Transverse colon (tissue), 4 donors: Measurements from ENCODE around the gene SLC23A1. TPM values are rescaled to one million over a fixed set of nuclear protein-coding genes. Genes with fewer than 3 reads are reported as not detected.

ENCODE experiments used
- DNase-seq: peaks from one replicate; pipeline ENCODE4 v3.0.0-alpha.2; 2019
- H3K27ac ChIP-seq, 4 donors: fragments of 200-600 bp; sonication (generic); 2 replicates each; pipeline ENCODE4 v1.5.1; 2016 to 2018; ENCODE audit warnings: inconsistent platforms in 4 of 4
- H3K27me3 ChIP-seq: fragments of 200-600 bp; sonication (generic); 2 replicates; pipeline ENCODE4 v1.5.1; 2017; ENCODE audit warnings: inconsistent platforms
- H3K36me3 ChIP-seq, 4 donors: fragments of 200-600 bp; sonication (generic); 2 replicates each; pipeline ENCODE4 v1.5.1; 2017 to 2019; ENCODE audit warnings: inconsistent platforms in 4 of 4
- H3K4me1 ChIP-seq, 4 donors: fragments of 200-600 bp; sonication (generic); 2 replicates each; pipeline ENCODE4 v1.5.1; 2017 to 2020; ENCODE audit warnings: inconsistent platforms in 4 of 4
- H3K4me3 ChIP-seq, 4 donors: fragments of 200-600 bp; sonication (generic); 1 replicate in 1 of 4; 2 replicates in 3 of 4; pipeline versions ENCODE4 v1.5.1 to v1.6.1; 2017 to 2019; ENCODE audit warnings: inconsistent platforms in 4 of 4
- H3K9me3 ChIP-seq, 2 donors: fragments of 200-600 bp; sonication (generic); 2 replicates each; pipeline ENCODE4 v1.5.1; 2017 to 2019; ENCODE audit warnings: inconsistent platforms in 2 of 2
- EP300 ChIP-seq: sonication (generic); formaldehyde crosslinking; IDR thresholded peaks from one replicate; pipeline ENCODE4 v1.6.1; 2017; ENCODE audit warnings: antibody characterized with exemption, low read depth
- POLR2A ChIP-seq: fragments of 450-650 bp; IDR thresholded peaks from one replicate; pipeline ENCODE4 v1.6.1; 2016; ENCODE audit warnings: antibody characterized with exemption, mild to moderate bottlenecking, moderate library complexity
- POLR2AphosphoS5 ChIP-seq, 3 donors: sonication (generic); formaldehyde crosslinking; IDR thresholded peaks; one replicate each; pipeline ENCODE4 v1.6.1; 2016; ENCODE audit warnings: antibody characterized with exemption in 3 of 3
- WGBS, 2 donors: methylation state at CpG; one replicate each; pipeline ENCODE4 v1.1.5; 2018; ENCODE audit warnings: low coverage in 1 of 2; 5-methylcytosine and 5-hydroxymethylcytosine counted together
- in situ Hi-C, 4 donors: fragments of 200-750 bp; cut with MboI; loops; one replicate each; pipeline versions ENCODE4 v1.15.0 to v1.15.1; 2017; ENCODE audit warnings: low sequenced_read_pairs in 3 of 4, low pct_ligation_motif_present in 1 of 4, low pct_unique_long_range_greater_than_20kb in 1 of 4
- intact Hi-C: fragments of 100-400 bp; cut with DNase I; formaldehyde crosslinking; loops from one replicate; pipeline ENCODE4 v1.15.1; 2023; ENCODE audit warnings: low total_unique reads
- total RNA-seq, 4 donors: library from RNA; depleted of rRNA; stranded (reverse); fragments of >200 nt; gene quantifications; one replicate each; pipeline ENCODE4 v1.1.0, GENCODE V29; 2016
- TF ChIP-seq, protein P1 (sequence below), 5 experiments: fragments of 200-600 bp in 3 of 5; fragments of 450-650 bp in 2 of 5; sonication (generic) in 3 of 5; IDR thresholded peaks; 1 replicate in 2 of 5; 2 replicates in 3 of 5; pipeline ENCODE4 v1.5.1; 2016 to 2017; ENCODE audit warnings: antibody characterized with exemption in 5 of 5, inconsistent platforms in 3 of 5, mild to moderate bottlenecking in 2 of 5, moderate library complexity in 1 of 5

The SLC23A1 gene
- total RNA-seq, 4 donors from 2014 or later, result 0.80 to 9.5 (median 7.4) TPM; not detected in 1

DNA sequence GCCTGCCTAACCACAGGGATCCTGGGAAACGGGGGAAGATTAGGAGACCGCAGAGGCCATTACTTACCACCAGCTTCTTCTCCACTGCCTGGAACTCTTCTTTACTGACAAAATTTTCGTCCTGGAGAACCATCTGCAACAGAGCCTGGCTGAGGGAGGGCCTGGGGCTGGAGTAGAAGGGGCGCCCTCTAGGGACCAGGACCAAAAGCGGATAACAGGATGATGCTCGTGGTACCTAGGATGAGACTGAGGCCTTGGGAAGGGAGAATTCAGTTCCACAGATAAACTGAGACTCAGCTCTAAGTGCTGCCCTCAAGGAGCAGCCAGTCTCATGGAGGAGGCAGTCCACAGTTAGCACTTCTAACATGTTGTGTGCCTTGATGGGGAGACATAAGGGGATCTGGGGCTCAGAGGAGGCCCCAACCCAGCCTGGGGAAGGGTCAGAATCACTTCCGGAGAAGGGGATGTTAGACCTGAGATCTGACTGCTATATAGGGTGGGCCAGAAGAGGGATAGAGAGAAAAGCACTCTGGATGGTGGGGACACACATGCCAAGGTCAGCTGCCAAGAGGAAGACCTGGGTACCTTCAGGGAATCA, 19.6 kb upstream of the SLC23A1 start:
- H3K27ac ChIP-seq, result peak overlapping the region in 2 of 4 donors; percentile 86 to 93
- in situ Hi-C loops, result no loop called here
- WGBS, 2 donors, result 64% methylated on average over 7 of the region's 7 CpGs; no CpG with 5 or more reads in 1 of the 2 donors
- no peak overlapping the region for H3K4me3 ChIP-seq
- peak; percentile 42 for DNase-seq
- peaks cover 5 to 16% (median 12%) of the 10 kb centered on the region in 4 donors for H3K4me1 ChIP-seq
- TF ChIP-seq POLR2AphosphoS5 (IDR thresholded peaks at IDR 0.05) (no peak), EP300 (no peak)
- TF ChIP-seq, protein P1, sequence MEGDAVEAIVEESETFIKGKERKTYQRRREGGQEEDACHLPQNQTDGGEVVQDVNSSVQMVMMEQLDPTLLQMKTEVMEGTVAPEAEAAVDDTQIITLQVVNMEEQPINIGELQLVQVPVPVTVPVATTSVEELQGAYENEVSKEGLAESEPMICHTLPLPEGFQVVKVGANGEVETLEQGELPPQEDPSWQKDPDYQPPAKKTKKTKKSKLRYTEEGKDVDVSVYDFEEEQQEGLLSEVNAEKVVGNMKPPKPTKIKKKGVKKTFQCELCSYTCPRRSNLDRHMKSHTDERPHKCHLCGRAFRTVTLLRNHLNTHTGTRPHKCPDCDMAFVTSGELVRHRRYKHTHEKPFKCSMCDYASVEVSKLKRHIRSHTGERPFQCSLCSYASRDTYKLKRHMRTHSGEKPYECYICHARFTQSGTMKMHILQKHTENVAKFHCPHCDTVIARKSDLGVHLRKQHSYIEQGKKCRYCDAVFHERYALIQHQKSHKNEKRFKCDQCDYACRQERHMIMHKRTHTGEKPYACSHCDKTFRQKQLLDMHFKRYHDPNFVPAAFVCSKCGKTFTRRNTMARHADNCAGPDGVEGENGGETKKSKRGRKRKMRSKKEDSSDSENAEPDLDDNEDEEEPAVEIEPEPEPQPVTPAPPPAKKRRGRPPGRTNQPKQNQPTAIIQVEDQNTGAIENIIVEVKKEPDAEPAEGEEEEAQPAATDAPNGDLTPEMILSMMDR (IDR thresholded peaks at IDR 0.05), result peak; percentile 23 to 39 (median 29)
- H3K9me3 ChIP-seq, result no peaks in the 10 kb centered on the region
- intact Hi-C loops, result no loop called here
- no peaks in the 10 kb centered on the region for H3K36me3 ChIP-seq
- H3K27me3 ChIP-seq, result no peaks in the 10 kb centered on the region

- Histone ChIP-seq H3K4me3 (no peak overlapping the region), H3K4me1 (peaks cover 5 to 16% (median 12%) of the 10 kb centered on the region in 4 donors), H3K36me3 (no peaks in the 10 kb centered on the region), H3K27ac (no peak overlapping the region), H3K9me3 (no peaks in the 10 kb centered on the region), H3K27me3 (no peaks in the 10 kb centered on the region)
- TF ChIP-seq POLR2AphosphoS5 (IDR thresholded peaks at IDR 0.05) (no peak), EP300 (no peak), POLR2A (no peak)
- TF ChIP-seq, protein P1 (IDR thresholded peaks at IDR 0.05), result no peak
- DNase-seq, result no peak
- WGBS, 2 donors, result 89 to 100% methylated on average over 2 to 10 of the region's 10 CpGs
- in situ Hi-C loops, result no loop called here
- intact Hi-C loops, result no loop called here
Observed at GRCh38 chr5:139401546-139401945, 18.4 kb upstream of the SLC23A1 start.

GRCh38 chr5:139399501-139400121, 16.5 kb upstream of the SLC23A1 start:
- intact Hi-C loops, result no loop called here
- Histone ChIP-seq H3K27ac (no peak overlapping the region), H3K9me3 (no peaks in the 10 kb centered on the region), H3K36me3 (no peaks in the 10 kb centered on the region), H3K4me3 (no peak overlapping the region), H3K27me3 (peaks cover 2% of the 10 kb centered on the region), H3K4me1 (peaks cover 5 to 21% (median 14%) of the 10 kb centered on the region in 4 donors)
- WGBS, 2 donors, result 70 to 78% methylated on average over 4 to 6 of the region's 6 CpGs
- TF ChIP-seq, protein P1 (IDR thresholded peaks at IDR 0.05), result no peak
- no peak for TF ChIP-seq POLR2AphosphoS5 (IDR thresholded peaks at IDR 0.05)
- no peak for TF ChIP-seq POLR2A
- TF ChIP-seq EP300, result no peak
- DNase-seq, result no peak
- in situ Hi-C loops, result no loop called here

GRCh38 chr5:139397921-139398320, 14.8 kb upstream of the SLC23A1 start:
- Histone ChIP-seq H3K27me3 (peaks cover 19% of the 10 kb centered on the region), H3K27ac (no peak overlapping the region), H3K4me3 (no peak overlapping the region), H3K9me3 (no peaks in the 10 kb centered on the region), H3K4me1 (peaks cover under 1 to 26% (median 20%) of the 10 kb centered on the region in 4 donors), H3K36me3 (no peaks in the 10 kb centered on the region)
- TF ChIP-seq, protein P1 (IDR thresholded peaks at IDR 0.05), result no peak
- TF ChIP-seq EP300 (no peak), POLR2A (no peak), POLR2AphosphoS5 (IDR thresholded peaks at IDR 0.05) (no peak)
- in situ Hi-C loops (no loop called here), intact Hi-C loops (no loop called here)
- DNase-seq, result no peak
- WGBS, 2 donors, result 55 to 56% methylated on average over 3 to 6 of the region's 6 CpGs
